HG03280 (cell line): ENCODE measurements around the gene HIP1.
"Not testable (repeated sequence)": the region's sequence is repeated elsewhere in the genome, so short reads cannot be mapped to it uniquely, and the experiment has no call there.

Source experiments
- ATAC-seq: cut with Tn5 transposase; IDR thresholded peaks from one replicate; pipeline ENCODE4 v1.9.1; 2021; ENCODE audit warnings: mild to moderate bottlenecking, moderate library complexity; ENCODE audit not compliant: unreplicated experiment

The HIP1 gene

DNA sequence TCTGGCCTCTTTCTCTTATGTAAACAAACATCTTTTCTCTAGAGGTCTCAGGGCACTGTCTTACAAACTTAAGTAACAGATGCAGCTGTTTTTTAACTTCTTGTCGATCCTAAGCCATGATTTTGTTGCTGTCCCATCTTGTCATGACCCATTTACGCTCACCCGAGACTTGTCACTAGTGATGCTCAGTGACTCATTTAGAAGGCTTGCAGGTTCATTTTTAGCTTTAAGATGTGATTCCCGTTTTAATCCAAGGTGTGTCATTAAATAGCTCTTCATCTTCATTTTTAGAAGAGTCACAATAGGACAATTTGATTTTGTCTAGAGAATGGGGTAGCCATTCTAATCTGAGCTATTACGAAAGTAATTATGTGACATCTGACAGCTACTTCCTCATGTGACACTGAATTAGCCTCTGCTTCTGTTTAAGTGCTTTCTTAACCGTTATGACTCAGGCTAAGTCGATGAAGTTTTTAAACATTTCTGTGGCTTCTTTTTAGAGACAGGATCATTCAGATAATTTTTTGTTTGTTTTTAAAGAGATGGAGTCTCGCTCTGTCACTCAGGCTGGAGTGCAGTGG lies 203.9 kb downstream of the HIP1 start:
- ATAC-seq = peak; percentile 83

DNA sequence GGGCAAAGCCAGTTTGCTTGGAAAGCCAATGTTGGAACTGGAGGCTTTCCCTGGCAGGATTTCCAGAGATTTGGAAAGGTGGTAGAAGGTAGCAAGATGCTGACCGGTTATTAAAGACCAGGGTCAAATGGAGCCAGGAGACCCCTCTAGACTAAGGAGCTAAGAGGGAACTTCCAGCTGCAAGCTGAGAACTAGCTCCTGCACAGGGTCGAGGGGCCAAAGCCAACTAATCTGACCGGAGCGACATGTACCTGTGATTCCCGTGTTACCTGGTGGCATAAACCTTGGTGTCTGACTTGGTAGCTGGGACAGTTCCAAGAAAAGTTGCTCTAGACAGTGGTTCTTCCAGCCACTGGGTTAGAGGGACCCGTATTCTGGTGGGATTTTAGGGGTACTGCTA lies 204.8 kb downstream of the HIP1 start:
- no peak for ATAC-seq

DNA sequence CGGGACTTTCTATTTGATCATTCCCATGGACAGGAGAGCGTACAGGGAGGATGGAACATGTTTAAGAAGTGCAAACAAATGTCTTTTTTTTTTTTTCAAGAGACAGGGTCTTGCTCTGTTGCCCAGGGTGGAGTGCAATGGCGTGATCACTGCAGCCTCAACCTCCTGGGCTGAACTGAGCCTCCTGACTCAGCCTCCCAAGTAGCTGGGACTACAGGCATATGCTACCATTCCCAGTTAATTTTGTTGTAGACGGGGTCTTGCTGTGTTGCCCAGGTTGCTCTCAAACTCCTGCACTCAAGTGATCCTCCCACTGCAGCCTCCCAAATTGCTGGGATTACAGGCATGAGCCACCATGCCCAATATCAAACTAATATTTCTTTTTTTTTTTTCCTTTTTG lies 206.1 kb downstream of the HIP1 start:
- no peak for ATAC-seq

DNA sequence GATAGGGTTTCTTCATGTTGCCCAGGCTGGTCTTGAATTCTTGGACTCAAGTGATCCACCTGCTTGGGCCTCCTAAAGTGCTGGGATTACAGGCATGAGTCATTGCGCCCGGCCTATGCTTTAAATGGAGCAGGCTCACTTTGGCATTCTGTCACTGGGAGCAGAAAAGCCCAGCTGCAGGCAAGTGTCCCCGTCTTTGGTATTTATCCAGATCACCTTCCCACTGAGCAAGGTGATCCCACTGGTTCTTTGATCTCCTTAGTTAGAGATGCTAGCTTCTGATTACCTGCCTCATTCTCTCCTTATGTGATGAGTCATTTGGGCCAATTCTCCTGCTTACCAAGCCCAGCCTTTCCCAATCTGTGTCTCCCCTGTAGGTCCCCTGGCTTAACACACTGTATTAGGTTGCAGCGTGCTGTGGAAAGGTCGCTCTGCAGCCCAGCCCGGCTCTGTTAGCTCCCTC lies 207.4 kb downstream of the HIP1 start:
- ATAC-seq = no peak

DNA sequence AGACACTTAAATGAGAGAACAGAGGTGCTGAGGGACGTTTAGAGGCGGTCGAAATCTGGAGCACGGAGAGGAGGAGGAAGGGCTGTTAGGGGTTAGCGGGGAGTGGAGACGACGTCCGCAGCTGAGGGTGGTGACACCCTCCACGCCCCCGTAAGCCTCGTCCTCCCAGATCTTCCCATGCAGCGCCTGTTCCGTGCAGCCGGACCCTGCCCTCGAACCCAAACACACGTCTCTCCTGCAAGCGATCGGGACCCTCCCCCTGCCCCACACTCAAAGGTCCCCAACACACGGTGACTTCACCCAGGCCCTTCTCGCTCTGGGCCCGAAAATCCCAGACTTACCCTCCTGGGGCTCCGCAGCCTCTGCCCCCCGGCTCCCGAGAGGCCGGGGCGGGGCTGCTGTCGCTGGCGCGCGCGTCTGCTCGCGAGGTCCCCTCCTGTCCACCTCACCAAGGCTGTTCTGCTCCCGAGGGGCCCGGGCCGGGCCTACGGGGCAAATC lies 211.5 kb downstream of the HIP1 start:
- not testable (repeated sequence) for ATAC-seq

DNA sequence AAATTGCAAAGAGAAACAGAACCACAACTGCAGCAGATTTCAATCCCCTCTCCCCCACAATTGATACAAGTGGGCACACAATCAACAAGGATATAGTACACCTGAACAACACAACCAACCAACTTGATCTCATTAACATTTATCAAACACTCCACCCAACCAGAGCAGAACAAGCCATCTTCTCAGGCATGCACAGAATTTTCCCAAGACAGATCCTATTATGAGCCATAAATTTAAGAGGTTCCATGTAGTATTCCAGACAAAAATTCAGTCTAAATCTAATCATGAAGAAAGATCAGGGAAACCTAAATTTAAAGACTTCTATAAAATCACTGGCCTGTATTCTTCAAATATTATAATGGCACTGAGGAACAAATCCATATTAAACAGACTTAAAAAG lies 217.0 kb downstream of the HIP1 start:
- not testable (repeated sequence) for ATAC-seq

DNA sequence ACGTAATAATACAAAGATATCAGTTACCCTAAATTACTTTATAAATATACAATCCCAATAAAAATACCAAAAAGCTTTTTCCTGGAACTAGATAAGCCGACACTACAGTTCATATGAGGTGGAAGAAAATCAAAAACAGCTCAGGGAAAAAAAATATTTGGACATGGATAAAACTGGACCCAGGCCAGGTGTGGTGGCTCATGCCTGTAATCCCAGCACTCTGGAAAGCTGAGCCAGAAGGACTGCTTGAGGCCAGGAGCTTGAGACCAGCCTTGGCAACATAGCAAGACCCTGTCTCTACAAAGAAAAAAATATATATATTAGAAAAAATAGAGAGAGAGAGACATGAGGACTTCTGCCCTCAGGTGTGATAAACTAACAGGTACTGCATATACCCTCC lies 219.9 kb downstream of the HIP1 start:
- not testable (repeated sequence) for ATAC-seq

DNA sequence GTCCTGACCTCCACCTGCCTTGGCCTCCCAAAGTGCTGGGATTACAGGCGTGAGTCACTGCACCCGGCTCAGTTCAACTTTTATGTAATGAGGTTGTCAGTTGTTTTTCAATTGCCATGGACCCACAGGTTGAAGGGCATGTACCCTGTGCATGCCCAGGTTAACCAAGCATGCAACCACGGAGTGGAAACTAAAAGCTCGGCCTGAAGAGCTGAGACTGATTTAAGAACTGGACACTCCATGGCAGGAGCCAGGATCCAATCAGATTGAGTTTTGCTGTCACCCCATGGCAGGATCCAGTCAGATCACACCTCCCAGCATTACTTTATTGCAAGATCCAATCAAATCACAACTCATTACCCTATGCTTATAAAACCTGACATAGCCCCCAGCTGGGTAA lies 229.7 kb downstream of the HIP1 start:
- ATAC-seq = not testable (repeated sequence)

DNA sequence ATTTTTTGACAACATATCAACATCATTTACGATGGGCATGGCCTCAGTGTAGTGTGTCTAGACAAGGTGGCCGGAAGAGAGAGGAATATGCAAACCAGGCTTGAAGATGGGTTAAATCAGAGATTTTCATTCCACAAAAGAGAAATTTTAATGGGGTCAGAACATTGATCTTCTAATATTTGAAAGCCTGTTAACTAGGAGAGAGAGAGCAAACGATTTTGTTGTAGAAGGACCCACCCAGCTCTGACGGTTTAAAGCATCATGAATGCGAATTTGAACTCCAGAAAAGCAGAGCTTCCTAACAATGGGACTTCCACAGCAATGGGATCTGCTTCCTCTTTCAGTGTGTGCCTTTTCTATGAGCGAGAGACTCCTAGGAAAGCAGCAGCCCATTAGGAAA lies 246.7 kb downstream of the HIP1 start, which contains the start of gene SPDYE5:
TSS of gene SPDYE5 (plus strand) at position 301 of the 400 bp plus-strand sequence. CDS start 1,728 bp downstream, outside the sequence.
- ATAC-seq = not testable (repeated sequence)

DNA sequence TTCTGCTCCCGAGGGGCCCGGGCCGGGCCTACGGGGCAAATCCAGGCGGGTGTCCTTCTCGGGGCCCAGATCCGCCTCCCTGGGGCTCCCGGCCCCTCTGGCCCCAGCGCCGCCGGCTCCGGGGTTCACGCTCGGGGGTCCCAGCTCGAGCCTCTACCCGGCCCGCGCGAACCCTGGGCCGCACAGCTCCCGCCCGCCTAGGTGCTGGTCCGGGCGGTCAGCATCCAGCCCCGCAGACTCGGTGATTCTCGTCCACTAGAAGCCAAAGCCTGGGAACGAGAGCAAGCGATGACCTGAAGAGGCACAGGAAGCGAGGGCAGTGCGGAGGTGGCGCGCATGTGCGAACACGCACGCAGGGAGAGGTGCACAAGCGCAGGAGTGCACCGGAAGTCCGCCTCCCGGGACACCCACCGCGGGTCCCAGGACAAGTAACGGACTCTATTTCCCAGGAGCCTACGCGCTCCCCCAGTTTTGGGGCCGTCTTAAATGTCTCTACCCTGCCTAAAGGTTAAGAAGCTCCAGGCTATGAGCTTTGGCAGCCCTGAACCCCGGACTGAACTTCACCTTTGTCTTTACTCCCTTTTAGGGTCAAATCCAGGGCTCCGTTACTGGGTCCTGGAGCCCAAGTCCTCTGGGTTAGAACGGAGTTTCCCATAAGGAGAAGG lies 252.6 kb downstream of the HIP1 start, which contains the start of gene POM121C:
TSS of gene POM121C (minus strand) at position 321 of the 665 bp plus-strand sequence. CDS start 44,803 bp downstream, outside the sequence.
- peak; percentile 95 for ATAC-seq

DNA sequence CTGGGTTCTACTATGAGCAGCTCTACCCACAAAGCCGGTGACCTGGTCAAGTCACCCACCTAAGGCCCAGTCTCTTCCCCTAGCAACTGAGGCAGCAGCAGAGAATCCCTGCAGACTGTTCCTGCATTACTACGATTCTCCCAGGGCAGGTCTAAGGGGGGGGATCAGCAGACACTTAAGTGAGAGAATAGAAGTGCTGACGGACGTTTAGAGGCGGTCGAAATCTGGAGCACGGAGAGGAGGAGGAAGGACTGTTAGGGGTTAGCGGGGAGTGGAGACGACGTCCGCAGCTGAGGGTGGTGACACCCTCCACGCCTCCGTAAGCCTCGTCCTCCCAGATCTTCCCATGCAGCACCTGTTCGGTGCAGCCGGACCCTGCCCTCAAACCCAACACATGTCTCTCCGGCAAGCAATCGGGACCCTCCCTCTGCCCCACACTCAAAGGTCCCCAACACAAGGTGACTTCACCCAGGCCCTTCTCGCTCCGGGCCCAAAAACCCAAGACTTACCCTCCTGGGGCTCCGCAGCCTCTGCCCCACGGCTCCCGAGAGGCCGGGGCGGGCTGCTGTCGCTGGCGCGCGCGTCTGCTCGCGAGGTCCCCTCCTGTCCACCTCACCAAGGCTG lies 253.3 kb downstream of the HIP1 start:
- ATAC-seq = peak; percentile 15
